SK-N-SH (cell line): ENCODE results near the gene PPIP5K2. TPM values are rescaled to one million over a fixed set of nuclear protein-coding genes. Genes with fewer than 3 reads are reported as not detected.

Experiments used
- CTCF ChIA-PET: fragments of 300-600, 350-600 bp; formaldehyde crosslinking; extraction: SDS; loops from one replicate; lab custom pipeline; 2021; lab: Yijun Ruan, JAX
- POLR2A ChIA-PET: fragments of 350-600 bp; sonication (Branson Sonifier 250); formaldehyde crosslinking; extraction: SDS; loops from one replicate; lab custom pipeline; 2020; ENCODE audit warnings: antibody characterized with exemption, inconsistent platforms; lab: Yijun Ruan, JAX
- DNase-seq: peaks from one replicate; pipeline ENCODE4 v3.0.0; 2012
- H2AFZ ChIP-seq: fragments of 200-600 bp; sonication (generic); 2 replicates; pipeline ENCODE4 v1.8.1; 2016; ENCODE audit warnings: antibody characterized with exemption, mild to moderate bottlenecking, low read depth
- H3F3A ChIP-seq: fragments of 200-600 bp; sonication (generic); replicated peaks from 2 replicates; pipeline ENCODE3; 2016; ENCODE audit warnings: antibody characterized with exemption, mild to moderate bottlenecking; ENCODE audit not compliant: insufficient read depth
- H3K27ac ChIP-seq, 2 experiments: fragments of 200-500 bp in 1 of 2; fragments of 200-600 bp in 1 of 2; sonication (Bioruptor generic) in 1 of 2; sonication (generic), shearing (Covaris generic) in 1 of 2; 2 replicates each; pipeline versions ENCODE4 v1.5.1 to v1.6.1; 2014 to 2016; ENCODE audit warnings: low read depth in 2 of 2, inconsistent platforms in 1 of 2, low read length in 1 of 2, mild to moderate bottlenecking in 1 of 2, mixed read lengths in 1 of 2
- H3K27me3 ChIP-seq: fragments of 200-600 bp; sonication (generic), shearing (Covaris generic); 2 replicates; pipeline ENCODE4 v1.6.1; 2016; ENCODE audit warnings: mixed run types; ENCODE audit not compliant: insufficient read depth
- H3K36me3 ChIP-seq, 2 experiments: fragments of 200-500 bp in 1 of 2; fragments of 200-600 bp in 1 of 2; sonication (Bioruptor generic) in 1 of 2; sonication (generic) in 1 of 2; replicated peaks in 1 of 2; 2 replicates each; pipeline versions ENCODE3 to v1.5.1; 2014 to 2016; ENCODE audit warnings: low read length in 1 of 2, mild to moderate bottlenecking in 1 of 2; ENCODE audit not compliant: insufficient read depth in 2 of 2, control insufficient read depth in 1 of 2
- H3K4me1 ChIP-seq, 2 experiments: fragments of 200-500 bp in 1 of 2; fragments of 200-600 bp in 1 of 2; sonication (Bioruptor generic) in 1 of 2; sonication (generic), shearing (Covaris generic) in 1 of 2; 2 replicates each; pipeline versions ENCODE4 v1.5.1 to v1.6.1; 2014 to 2016; ENCODE audit warnings: low read depth in 1 of 2, low read length in 1 of 2, mixed run types in 1 of 2; ENCODE audit not compliant: insufficient read depth in 2 of 2, control insufficient read depth in 1 of 2
- H3K4me2 ChIP-seq: fragments of 200-600 bp; sonication (generic), shearing (Covaris generic); 2 replicates; pipeline ENCODE4 v1.6.1; 2017; ENCODE audit warnings: mixed run types
- H3K4me3 ChIP-seq, 2 experiments: fragments of 200-500 bp in 1 of 2; fragments of 200-600 bp in 1 of 2; sonication (Bioruptor generic) in 1 of 2; sonication (generic), shearing (Covaris generic) in 1 of 2; 2 replicates each; pipeline versions ENCODE4 v1.5.1 to v1.8.1; 2014 to 2016; ENCODE audit warnings: low read depth in 2 of 2, inconsistent platforms in 1 of 2, low read length in 1 of 2, mild to moderate bottlenecking in 1 of 2, mixed read lengths in 1 of 2, moderate library complexity in 1 of 2
- H3K79me2 ChIP-seq: fragments of 200-600 bp; sonication (generic); 2 replicates; pipeline ENCODE4 v1.8.1; 2017; ENCODE audit warnings: mild to moderate bottlenecking; ENCODE audit not compliant: insufficient read depth
- H3K9ac ChIP-seq: fragments of 200-600 bp; sonication (generic); 2 replicates; pipeline ENCODE4 v1.6.1; 2017; ENCODE audit warnings: mixed run types
- H3K9me2 ChIP-seq: fragments of 200-600 bp; sonication (generic); 2 replicates; pipeline ENCODE4 v1.6.1; 2017; ENCODE audit warnings: mixed run types
- H3K9me3 ChIP-seq: fragments of 200-600 bp; sonication (generic); 2 replicates; pipeline ENCODE4 v1.6.1; 2017; ENCODE audit warnings: mixed run types, mild to moderate bottlenecking, moderate library complexity
- H4K20me1 ChIP-seq: fragments of 200-600 bp; sonication (generic); 2 replicates; pipeline ENCODE4 v1.6.1; 2017; ENCODE audit warnings: mild to moderate bottlenecking, mixed run types; ENCODE audit not compliant: insufficient read depth
- CHD2 ChIP-seq: fragments of 150-350 bp; IDR thresholded peaks from 2 replicates; pipeline ENCODE4 v1.6.1; 2018; ENCODE audit warnings: low read length; ENCODE audit not compliant: partially characterized antibody
- CTCF ChIP-seq: fragments of 200-600 bp; sonication (generic); IDR thresholded peaks from 2 replicates; pipeline ENCODE4 v1.6.1; 2017; ENCODE audit warnings: antibody characterized with exemption, mild to moderate bottlenecking, moderate library complexity
- EP300 ChIP-seq, 2 experiments: IDR thresholded peaks; 2 replicates each; pipeline versions ENCODE4 v1.4.0 to v1.6.1; 2012; ENCODE audit warnings: borderline replicate concordance in 1 of 2, low read depth in 1 of 2, low read length in 1 of 2
- EZH2phosphoT487 ChIP-seq: fragments of 200-600 bp; sonication (generic); IDR thresholded peaks from 2 replicates; pipeline ENCODE4 v1.6.1; 2017; ENCODE audit warnings: low read depth, mixed run types, mild to moderate bottlenecking, antibody characterized with exemption, moderate library complexity, borderline replicate concordance
- FOXJ3 ChIP-seq: sonication (generic); formaldehyde crosslinking; IDR thresholded peaks from 2 replicates; pipeline ENCODE4 v1.5.1; 2020; ENCODE audit warnings: mild to moderate bottlenecking, missing genetic modification reagents
- GABPA ChIP-seq: IDR thresholded peaks from 2 replicates; pipeline ENCODE4 v1.4.0; 2012; ENCODE audit warnings: low read depth, mild to moderate bottlenecking
- MXI1 ChIP-seq: IDR thresholded peaks from 2 replicates; pipeline ENCODE4 v1.6.1; 2012; ENCODE audit warnings: mild to moderate bottlenecking, low read depth, low read length, improper control_type of control experiment
- NRF1 ChIP-seq: IDR thresholded peaks from 2 replicates; pipeline ENCODE4 v1.6.1; 2012; ENCODE audit warnings: low read depth, mild to moderate bottlenecking, low read length
- POLR2AphosphoS5 ChIP-seq: IDR thresholded peaks from 2 replicates; pipeline ENCODE4 v1.6.1; 2012; ENCODE audit warnings: low read depth, low read length
- RCOR1 ChIP-seq: fragments of 150-350 bp; IDR thresholded peaks from 2 replicates; pipeline ENCODE4 v1.6.1; 2017; ENCODE audit warnings: antibody characterized with exemption, low read length
- RFX5 ChIP-seq: IDR thresholded peaks from 2 replicates; pipeline ENCODE4 v1.6.1; 2012; ENCODE audit warnings: mild to moderate bottlenecking, improper control_type of control experiment, low read length
- SIN3A ChIP-seq: IDR thresholded peaks from 2 replicates; pipeline ENCODE4 v1.6.1; 2012; ENCODE audit warnings: low read depth, mild to moderate bottlenecking, low read length, moderate library complexity, borderline replicate concordance
- TAF1 ChIP-seq: IDR thresholded peaks from 2 replicates; pipeline ENCODE4 v1.6.1; 2012; ENCODE audit warnings: low read depth, mild to moderate bottlenecking, low read length, moderate library complexity, borderline replicate concordance
- TCF12 ChIP-seq: IDR thresholded peaks from 2 replicates; pipeline ENCODE4 v1.4.0; 2012
- USF1 ChIP-seq: IDR thresholded peaks from 2 replicates; pipeline ENCODE4 v1.4.0; 2012; ENCODE audit warnings: low read depth, borderline replicate concordance
- USF2 ChIP-seq: fragments of 150-350 bp; IDR thresholded peaks from 2 replicates; pipeline ENCODE4 v1.6.1; 2017; ENCODE audit warnings: antibody characterized with exemption, low read length, low read depth, borderline replicate concordance
- YY1 ChIP-seq: IDR thresholded peaks from 2 replicates; pipeline ENCODE4 v1.4.0; 2012; ENCODE audit warnings: low read depth, mild to moderate bottlenecking
- WGBS: methylation state at CpG from one replicate; pipeline ENCODE4 v1.1.6; 2017; ENCODE audit warnings: low lambda C conversion rate; 5-methylcytosine and 5-hydroxymethylcytosine counted together
- polyA plus RNA-seq, 3 experiments: library from polyadenylated mRNA; depleted of rRNA; stranded (reverse); fragments of >200 nt; gene quantifications; 2 replicates each; pipeline ENCODE4 v1.2.3, GENCODE V29; 2012
- TF ChIP-seq, protein P1 (sequence below): IDR thresholded peaks from 2 replicates; pipeline ENCODE4; 2012

Gene PPIP5K2
- polyA plus RNA-seq, 1 of the 3 experiments (the other 2 are of a cell fraction): 18.2 TPM

DNA sequence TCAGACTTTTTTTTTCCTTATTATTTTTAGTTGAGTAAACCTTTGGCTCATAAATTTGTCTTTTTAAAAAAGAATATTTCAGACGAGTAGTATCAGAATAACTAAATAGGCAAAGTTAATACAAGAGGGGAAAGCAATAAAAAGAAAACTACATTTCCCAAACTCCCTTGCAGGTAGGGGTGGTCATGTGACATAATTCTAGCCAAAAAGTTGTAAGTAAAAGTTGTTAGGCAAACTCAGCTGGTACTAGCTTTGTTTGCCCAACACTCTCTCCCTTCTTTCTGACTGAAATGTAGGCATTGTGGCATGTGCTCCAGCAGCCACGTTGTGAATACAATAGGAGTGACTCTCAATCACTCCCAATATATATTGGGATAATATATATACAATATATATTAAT lies 21.1 kb upstream of the PPIP5K2 start:
- no peak for DNase-seq
- Histone ChIP-seq H3K9me2 (no peaks in the 10 kb centered on the region), H3K27ac (no peak overlapping the region), H3F3A (peaks cover 23% of the 10 kb centered on the region), H3K36me3 (peaks cover 8 to 12% of the 10 kb centered on the region in 2 experiments), H3K79me2 (no peaks in the 10 kb centered on the region), H3K4me3 (no peak overlapping the region), H3K4me1 (no peaks in the 10 kb centered on the region), H2AFZ (no peak overlapping the region), H4K20me1 (no peaks in the 10 kb centered on the region), H3K4me2 (no peak overlapping the region), H3K27me3 (no peaks in the 10 kb centered on the region), H3K9me3 (no peaks in the 10 kb centered on the region), H3K9ac (no peak overlapping the region)
- TF ChIP-seq, protein P1, sequence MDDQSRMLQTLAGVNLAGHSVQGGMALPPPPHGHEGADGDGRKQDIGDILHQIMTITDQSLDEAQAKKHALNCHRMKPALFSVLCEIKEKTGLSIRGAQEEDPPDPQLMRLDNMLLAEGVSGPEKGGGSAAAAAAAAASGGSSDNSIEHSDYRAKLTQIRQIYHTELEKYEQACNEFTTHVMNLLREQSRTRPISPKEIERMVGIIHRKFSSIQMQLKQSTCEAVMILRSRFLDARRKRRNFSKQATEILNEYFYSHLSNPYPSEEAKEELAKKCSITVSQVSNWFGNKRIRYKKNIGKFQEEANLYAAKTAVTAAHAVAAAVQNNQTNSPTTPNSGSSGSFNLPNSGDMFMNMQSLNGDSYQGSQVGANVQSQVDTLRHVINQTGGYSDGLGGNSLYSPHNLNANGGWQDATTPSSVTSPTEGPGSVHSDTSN: no peak
- TF ChIP-seq EP300 (IDR thresholded peaks at IDR 0.05; ENCODE audit: borderline replicate concordance in 1 of 2, low read depth in 1 of 2, low read length in 1 of 2) (no peak), USF1 (peak; percentile 65; the same call in 1 of the 2 replicates), FOXJ3 (no peak), GABPA (no peak)
- ChIA-PET CTCF (interaction anchor here (0.5 kb wide), 1 partner anchor 160 kb away, joined by 3 read pairs; no protein-coding TSS in a partner anchor), POLR2A (no interaction called here)
- WGBS: 74% methylated on average over 2 of the region's 2 CpGs

GRCh38 chr5:103101079-103101750 lies 18.9 kb upstream of the PPIP5K2 start:
- Histone ChIP-seq H3K36me3 (peaks cover 11 to 14% of the 10 kb centered on the region in 2 experiments), H2AFZ (no peak overlapping the region), H3K4me1 (no peaks in the 10 kb centered on the region), H3F3A (peaks cover 16% of the 10 kb centered on the region), H3K9me3 (no peaks in the 10 kb centered on the region), H4K20me1 (no peaks in the 10 kb centered on the region), H3K27me3 (no peaks in the 10 kb centered on the region), H3K9ac (no peak overlapping the region), H3K27ac (peak overlapping the region in 1 of 2 experiments; percentile 51; a peak in 2 of 4 replicates), H3K9me2 (no peaks in the 10 kb centered on the region), H3K79me2 (no peaks in the 10 kb centered on the region), H3K4me3 (no peak overlapping the region), H3K4me2 (peak overlapping the region; percentile 51; the same call in 1 of the 2 replicates)
- 47% methylated on average over 6 of the region's 6 CpGs for WGBS
- CTCF ChIA-PET: no interaction called here
- POLR2A ChIA-PET: no interaction called here
- no peak for DNase-seq
- no peak for TF ChIP-seq RFX5
- TF ChIP-seq USF1: no peak
- no peak for TF ChIP-seq FOXJ3
- TF ChIP-seq TCF12: peak; percentile 62; the same call in 1 of the 2 replicates
- TF ChIP-seq MXI1: no peak
- no peak for TF ChIP-seq CHD2
- TF ChIP-seq SIN3A: no peak
- no peak for TF ChIP-seq RCOR1
- TF ChIP-seq EZH2phosphoT487: no peak
- TF ChIP-seq CTCF: no peak
- peak in 1 of 2 experiments; percentile 65; a peak in 1 of 4 replicates for TF ChIP-seq EP300 (IDR thresholded peaks at IDR 0.05; ENCODE audit: borderline replicate concordance in 1 of 2, low read depth in 1 of 2, low read length in 1 of 2)
- TF ChIP-seq POLR2AphosphoS5: no peak
- no peak for TF ChIP-seq USF2
- TF ChIP-seq NRF1: no peak
- no peak for TF ChIP-seq TAF1
- TF ChIP-seq YY1: no peak
